GM10248 (cell line): ENCODE results near the gene CCDC171.

Source experiments
- CTCF ChIA-PET: fragments of 300-600 bp; sonication (Branson Sonifier 250); formaldehyde crosslinking; extraction: SDS; loops from one replicate; lab custom pipeline; 2021; ENCODE audit warnings: antibody characterized with exemption; lab: Yijun Ruan, JAX
- POLR2A ChIA-PET: fragments of 350-650 bp; sonication (Branson Sonifier 250); formaldehyde crosslinking; extraction: SDS; loops from one replicate; lab custom pipeline; 2020; ENCODE audit warnings: antibody characterized with exemption; lab: Yijun Ruan, JAX
- DNase-seq: peaks from one replicate; pipeline ENCODE4 v3.0.0; 2012; ENCODE audit errors: extremely low spot score
- CTCF ChIP-seq: IDR thresholded peaks from 2 replicates; pipeline ENCODE4 v1.5.1; 2012; ENCODE audit warnings: mild to moderate bottlenecking, low read depth; ENCODE audit errors: extremely low read depth, missing control alignments, control extremely low read depth

Gene CCDC171

DNA sequence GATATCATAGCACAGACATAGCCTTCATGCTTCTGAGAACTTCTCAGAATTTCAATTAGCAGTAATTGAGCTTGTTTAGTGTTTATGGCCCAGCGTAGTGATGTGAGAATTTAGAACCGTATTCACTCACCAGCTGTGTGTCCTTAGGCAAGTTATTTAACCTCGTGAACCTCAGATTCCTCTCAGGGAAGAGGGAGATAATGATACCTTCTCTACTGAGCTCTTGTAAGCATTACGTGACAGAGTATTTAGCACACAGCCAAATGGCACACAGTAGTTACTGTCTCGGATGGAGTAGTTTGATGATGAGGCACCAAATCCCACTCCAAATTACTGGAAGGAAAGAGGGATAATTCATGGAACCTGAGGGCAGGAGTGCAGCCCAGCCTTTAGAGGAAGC, 429.3 kb downstream of the CCDC171 start:
- ChIA-PET CTCF (interaction anchor here (1.1 to 1.9 kb wide), 3 partner anchors 26 to 277 kb away, joined by 3 to 4 read pairs (median 4); no protein-coding TSS in a partner anchor), POLR2A (no interaction called here)
- no peak for DNase-seq
- no peak for TF ChIP-seq CTCF

GRCh38 chr9:15999422-16000339, 446.8 kb downstream of the CCDC171 start:
- ChIA-PET CTCF (no interaction called here), POLR2A (no interaction called here)
- no peak for DNase-seq
- no peak for TF ChIP-seq CTCF

DNA sequence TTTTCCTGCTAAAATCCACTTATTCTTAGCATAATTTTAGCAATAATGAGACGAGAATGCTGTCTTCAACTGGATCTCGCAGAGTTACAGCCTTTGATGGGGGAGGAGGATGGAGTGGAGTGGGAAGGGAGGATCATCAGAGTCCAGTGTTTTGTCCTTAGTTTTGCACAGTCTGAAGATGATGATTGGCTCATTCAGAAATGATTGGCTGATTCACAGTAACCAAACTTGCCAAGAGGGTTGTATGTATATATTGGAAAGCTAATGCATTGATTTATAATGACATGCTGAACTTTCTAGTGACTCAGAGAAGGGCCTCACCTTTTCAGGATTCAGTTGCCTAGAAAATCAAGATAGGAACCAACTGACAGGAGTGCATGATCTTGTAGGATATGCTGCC, 448.0 kb downstream of the CCDC171 start:
- TF ChIP-seq CTCF, result no peak
- CTCF ChIA-PET, result no interaction called here
- POLR2A ChIA-PET, result no interaction called here
- no peak for DNase-seq

GRCh38 chr9:16001856-16002255, 449.0 kb downstream of the CCDC171 start:
- DNase-seq, result no peak
- CTCF ChIA-PET, result no interaction called here
- POLR2A ChIA-PET, result no interaction called here
- no peak for TF ChIP-seq CTCF

DNA sequence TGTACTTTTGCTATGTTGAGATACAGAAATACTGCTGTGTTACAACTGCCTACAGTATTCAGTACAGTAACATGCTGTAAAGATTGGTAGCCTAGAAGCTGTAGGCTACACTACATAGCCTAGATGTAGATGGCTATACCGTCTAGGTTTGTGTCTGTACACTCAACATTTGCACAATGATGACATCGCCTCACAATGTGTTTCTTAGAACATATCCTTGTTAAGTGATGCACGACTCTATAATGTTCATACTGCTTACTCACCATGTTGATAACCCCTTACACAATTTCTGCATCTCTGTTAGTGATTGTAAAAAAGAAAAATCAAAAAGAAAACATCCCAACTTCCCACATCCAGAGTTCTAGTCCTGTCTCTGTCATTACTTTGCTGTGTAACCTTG, 450.0 kb downstream of the CCDC171 start:
- no peak for TF ChIP-seq CTCF
- ChIA-PET POLR2A (no interaction called here), CTCF (no interaction called here)
- DNase-seq, result no peak

- POLR2A ChIA-PET, result no interaction called here
- CTCF ChIA-PET, result no interaction called here
- TF ChIP-seq CTCF, result no peak
- DNase-seq, result no peak
Observed at GRCh38 chr9:16003785-16004184, 450.9 kb downstream of the CCDC171 start.
